Chondrocyte (in vitro differentiated cells): ENCODE measurements around the gene AGK. TPM values are rescaled to one million over a fixed set of nuclear protein-coding genes. Genes with fewer than 3 reads are reported as not detected.
A peak's percentile ranks its signal among the peaks of the same experiment; 100 is the strongest.

ENCODE experiments used
- DNase-seq: peaks from one replicate; pipeline ENCODE4 v3.0.0; 2021; ENCODE audit warnings: mixed read lengths, low spot score
- H3K27ac Mint-ChIP-seq: one replicate; pipeline ENCODE4 v1.8.0; 2021; ENCODE audit warnings: mild to moderate bottlenecking, moderate library complexity, mixed read lengths; ENCODE audit not compliant: unreplicated experiment
- H3K27me3 Mint-ChIP-seq: 2 replicates; pipeline ENCODE4 v1.8.0; 2021; ENCODE audit warnings: low read depth, mixed read lengths
- H3K36me3 Mint-ChIP-seq: 2 replicates; pipeline ENCODE4 v1.8.0; 2021; ENCODE audit warnings: low read depth, mixed read lengths
- H3K4me1 Mint-ChIP-seq: 2 replicates; pipeline ENCODE4 v1.8.0; 2021; ENCODE audit warnings: low read depth, mild to moderate bottlenecking, mixed read lengths
- H3K4me3 Mint-ChIP-seq: one replicate; pipeline ENCODE4 v1.8.0; 2021; ENCODE audit warnings: mild to moderate bottlenecking, moderate library complexity, mixed read lengths; ENCODE audit not compliant: unreplicated experiment
- H3K9me3 Mint-ChIP-seq: 2 replicates; pipeline ENCODE4 v1.8.0; 2021; ENCODE audit warnings: low read depth, mixed read lengths
- CTCF ChIP-seq: fragments of 200-600 bp; sonication (generic); IDR thresholded peaks from 2 replicates; pipeline ENCODE4 v1.5.0; 2021; ENCODE audit warnings: antibody characterized with exemption, mild to moderate bottlenecking, moderate library complexity
- long read RNA-seq: library from polyadenylated mRNA; stranded (forward); transcript quantifications from one replicate; pipeline ENCODE4 v2.0.0, GENCODE V29; 2021
- total RNA-seq: library from RNA; stranded (reverse); gene quantifications from 3 replicates; pipeline ENCODE4 v1.2.1, GENCODE V29; 2021

The AGK gene
- 22.1 to 26.6 TPM (median 23.6 TPM) in 3 replicates for total RNA-seq
- long read RNA-seq, transcript AGK-201 (16 exons, 3,849 nt), result major isoform, 13 of 31 reads
- long read RNA-seq, partial matches to known transcripts, result 9 of 31 reads
- long read RNA-seq, other reads (novel, unspliced or antisense), result 8 of 31 reads

- Mint-ChIP-seq H3K4me3 (peak within 1 kb of the TSS; percentile 80), H3K4me1 (peaks cover 18% of the 10 kb centered on the region), H3K36me3 (peaks cover 6% of the 10 kb centered on the region), H3K27ac (peak within 1 kb of the TSS; percentile 79), H3K27me3 (no peaks in the 10 kb centered on the region), H3K9me3 (no peaks in the 10 kb centered on the region)
- peak; percentile 9 for TF ChIP-seq CTCF
- DNase-seq, result peak; percentile 90
Measured at GRCh38 chr7:141551094-141551781, at the start of gene AGK. AGK (plus strand) TSS chr7:141551410; CDS start chr7:141555467, 4,057 bp downstream.

- peaks cover 23% of the 10 kb centered on the region for H3K27me3 Mint-ChIP-seq
- no peak for TF ChIP-seq CTCF
- no peak overlapping the region for H3K27ac Mint-ChIP-seq
- no peaks in the 10 kb centered on the region for H3K4me1 Mint-ChIP-seq
- no peaks in the 10 kb centered on the region for H3K9me3 Mint-ChIP-seq
- no peak overlapping the region for H3K4me3 Mint-ChIP-seq
- no peak for DNase-seq
- H3K36me3 Mint-ChIP-seq, result no peaks in the 10 kb centered on the region
Measured at GRCh38 chr7:141501451-141501850, 49.8 kb upstream of the AGK start.

- Mint-ChIP-seq H3K9me3 (peaks cover 13% of the 10 kb centered on the region), H3K4me3 (no peak overlapping the region), H3K27me3 (peaks cover 40% of the 10 kb centered on the region), H3K36me3 (peaks cover 3% of the 10 kb centered on the region), H3K27ac (no peak overlapping the region), H3K4me1 (no peaks in the 10 kb centered on the region)
- no peak for TF ChIP-seq CTCF
- DNase-seq, result no peak
Measured at GRCh38 chr7:141511316-141511675, 39.9 kb upstream of the AGK start.

GRCh38 chr7:141511676-141512396 lies 39.4 kb upstream of the AGK start:
- peaks cover 3% of the 10 kb centered on the region for H3K36me3 Mint-ChIP-seq
- no peaks in the 10 kb centered on the region for H3K4me1 Mint-ChIP-seq
- no peak overlapping the region for H3K27ac Mint-ChIP-seq
- peaks cover 40% of the 10 kb centered on the region for H3K27me3 Mint-ChIP-seq
- DNase-seq, result peak; percentile 89
- H3K4me3 Mint-ChIP-seq, result no peak overlapping the region
- H3K9me3 Mint-ChIP-seq, result peaks cover 13% of the 10 kb centered on the region
- no peak for TF ChIP-seq CTCF

- Mint-ChIP-seq H3K4me1 (no peaks in the 10 kb centered on the region), H3K27me3 (peaks cover 40% of the 10 kb centered on the region), H3K9me3 (peaks cover 13% of the 10 kb centered on the region), H3K36me3 (peaks cover 3% of the 10 kb centered on the region), H3K27ac (no peak overlapping the region), H3K4me3 (no peak overlapping the region)
- no peak for DNase-seq
- TF ChIP-seq CTCF, result no peak
Measured at GRCh38 chr7:141512597-141512996, 38.6 kb upstream of the AGK start.
